ENCODE measurements around the gene S100A1.
"Not testable (repeated sequence)": the region's sequence is repeated elsewhere in the genome, so short reads cannot be mapped to it uniquely, and the experiment has no call there.

The S100A1 gene

DNA sequence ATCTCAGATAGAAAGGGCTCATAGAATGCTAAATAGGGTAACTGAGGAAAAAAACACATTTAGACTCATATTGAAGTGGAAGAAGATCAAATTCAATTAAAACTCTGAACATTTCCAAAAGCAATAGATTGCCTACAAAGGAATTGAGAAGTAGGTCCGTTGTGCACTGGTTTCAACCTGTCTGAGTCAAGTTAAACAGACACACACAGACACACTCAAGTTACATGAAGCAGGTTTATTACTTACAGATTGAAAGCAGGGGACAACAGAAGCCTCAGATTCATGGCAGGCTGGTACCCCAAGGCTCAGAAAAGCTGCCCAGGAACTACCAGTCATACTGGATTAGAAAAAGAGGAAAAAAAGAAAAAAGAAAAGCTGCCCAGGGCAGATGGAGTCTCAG is 41.9 kb upstream of the S100A1 start:
- CTCF ChIA-PET = interaction anchor here (0.6 to 2.9 kb wide), 9 partner anchors 14 to 91 kb away, joined by 3 to 14 read pairs (median 4); partner anchors contain the start of gene S100A13
- no peak for DNase-seq (ENCODE audit: low read depth, low spot score)
- TF ChIP-seq, protein P1, sequence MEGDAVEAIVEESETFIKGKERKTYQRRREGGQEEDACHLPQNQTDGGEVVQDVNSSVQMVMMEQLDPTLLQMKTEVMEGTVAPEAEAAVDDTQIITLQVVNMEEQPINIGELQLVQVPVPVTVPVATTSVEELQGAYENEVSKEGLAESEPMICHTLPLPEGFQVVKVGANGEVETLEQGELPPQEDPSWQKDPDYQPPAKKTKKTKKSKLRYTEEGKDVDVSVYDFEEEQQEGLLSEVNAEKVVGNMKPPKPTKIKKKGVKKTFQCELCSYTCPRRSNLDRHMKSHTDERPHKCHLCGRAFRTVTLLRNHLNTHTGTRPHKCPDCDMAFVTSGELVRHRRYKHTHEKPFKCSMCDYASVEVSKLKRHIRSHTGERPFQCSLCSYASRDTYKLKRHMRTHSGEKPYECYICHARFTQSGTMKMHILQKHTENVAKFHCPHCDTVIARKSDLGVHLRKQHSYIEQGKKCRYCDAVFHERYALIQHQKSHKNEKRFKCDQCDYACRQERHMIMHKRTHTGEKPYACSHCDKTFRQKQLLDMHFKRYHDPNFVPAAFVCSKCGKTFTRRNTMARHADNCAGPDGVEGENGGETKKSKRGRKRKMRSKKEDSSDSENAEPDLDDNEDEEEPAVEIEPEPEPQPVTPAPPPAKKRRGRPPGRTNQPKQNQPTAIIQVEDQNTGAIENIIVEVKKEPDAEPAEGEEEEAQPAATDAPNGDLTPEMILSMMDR (IDR thresholded peaks at IDR 0.05; ENCODE audit: insufficient read depth, low read length, missing control alignments) = no peak
- no peak overlapping the region for H3K4me3 ChIP-seq (ENCODE audit: low read depth, low read length)
- POLR2A ChIA-PET = interaction anchor here (0.6 to 1.4 kb wide), 3 partner anchors 13 to 56 kb away, joined by 3 to 6 read pairs (median 4); partner anchors contain the start of gene S100A13

DNA sequence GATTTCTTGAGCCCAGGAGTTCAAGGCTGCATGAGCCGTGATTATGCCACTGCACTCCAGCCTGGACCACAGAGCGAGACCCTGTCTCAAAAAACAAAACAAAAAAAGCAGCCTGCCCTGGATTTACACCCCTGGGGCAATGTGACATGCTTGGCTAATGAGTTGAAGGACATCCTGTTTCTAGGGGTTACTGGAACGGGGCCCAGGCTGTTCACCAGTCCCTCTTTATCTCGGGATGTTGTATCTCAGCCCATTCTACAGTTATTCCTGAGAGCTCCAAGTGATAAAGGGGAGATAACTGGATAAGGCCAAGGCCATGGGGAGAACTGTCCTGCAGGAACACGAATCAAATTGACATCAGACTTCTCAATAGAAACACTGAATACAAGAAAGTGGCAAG is 40.9 kb upstream of the S100A1 start:
- no peak for DNase-seq (ENCODE audit: low read depth, low spot score)
- TF ChIP-seq, protein P1 (IDR thresholded peaks at IDR 0.05; ENCODE audit: insufficient read depth, low read length, missing control alignments) = no peak
- ChIA-PET POLR2A (interaction anchor here (1.1 to 1.4 kb wide), 2 partner anchors 12 to 40 kb away, joined by 4 to 6 read pairs; partner anchors contain the start of gene S100A13), CTCF (interaction anchor here (1.4 to 2.8 kb wide), 3 partner anchors 15 to 79 kb away, joined by 4 to 14 read pairs (median 5); no protein-coding TSS in a partner anchor)
- no peak overlapping the region for H3K4me3 ChIP-seq (ENCODE audit: low read depth, low read length)

DNA sequence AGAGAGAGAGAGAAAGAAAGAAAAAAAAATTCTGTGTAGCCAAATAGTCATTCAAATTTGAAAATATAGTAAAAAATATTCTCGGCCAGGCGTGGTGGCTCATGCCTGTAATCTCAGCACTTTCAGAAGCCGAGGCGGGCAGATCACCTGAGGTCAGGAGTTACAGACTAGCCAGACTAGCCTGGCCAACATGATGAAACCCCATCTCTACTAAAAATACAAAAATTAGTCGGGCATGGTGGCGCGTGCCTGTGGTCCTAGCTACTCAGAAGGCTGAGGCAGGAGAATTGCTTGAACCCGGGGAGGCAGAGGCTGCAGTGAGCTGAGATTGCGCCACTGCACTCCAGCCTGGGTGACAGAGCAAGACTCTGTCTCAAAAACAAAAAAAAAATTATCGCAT is 40.2 kb upstream of the S100A1 start:
- CTCF ChIA-PET = interaction anchor here (0.7 to 1.4 kb wide), 2 partner anchors 19 to 77 kb away, joined by 3 to 5 read pairs; no protein-coding TSS in a partner anchor
- POLR2A ChIA-PET = interaction anchor here (0.7 to 1.4 kb wide), 2 partner anchors 11 to 100 kb away, joined by 3 to 6 read pairs; no protein-coding TSS in a partner anchor
- DNase-seq (ENCODE audit: low read depth, low spot score); H3K4me3 ChIP-seq (ENCODE audit: low read depth, low read length): not testable (repeated sequence)

DNA sequence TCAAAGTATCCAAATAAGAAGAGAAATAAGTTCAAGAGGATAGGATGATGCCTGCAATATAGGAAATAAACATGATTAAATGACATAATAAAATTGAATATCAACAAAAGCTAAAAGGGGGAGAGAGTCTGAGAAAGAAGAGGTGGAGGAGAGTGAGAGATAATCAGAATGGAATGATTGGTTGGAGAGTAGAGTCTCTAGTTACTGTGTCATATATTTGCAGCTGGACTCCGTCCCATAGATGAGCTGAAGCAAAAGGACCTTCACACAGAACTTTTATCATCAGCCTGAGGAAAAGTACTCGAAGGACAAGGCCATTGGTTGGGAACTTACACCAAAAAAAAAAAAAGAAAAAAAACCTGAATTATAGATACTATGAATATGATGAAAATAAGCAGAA is 39.8 kb upstream of the S100A1 start:
- no peak overlapping the region for H3K4me3 ChIP-seq (ENCODE audit: low read depth, low read length)
- POLR2A ChIA-PET = interaction anchor here (0.7 kb wide), 1 partner anchor 100 kb away, joined by 3 read pairs; no protein-coding TSS in a partner anchor
- TF ChIP-seq, protein P1 (IDR thresholded peaks at IDR 0.05; ENCODE audit: insufficient read depth, low read length, missing control alignments) = no peak
- no peak for DNase-seq (ENCODE audit: low read depth, low spot score)
- CTCF ChIA-PET = interaction anchor here (0.7 kb wide), 1 partner anchor 20 kb away, joined by 3 read pairs; no protein-coding TSS in a partner anchor

GRCh38 chr1:153592748-153593147 is 35.5 kb upstream of the S100A1 start:
- POLR2A ChIA-PET = interaction anchor here (1.0 to 1.2 kb wide), 2 partner anchors 26 to 35 kb away, joined by 3 read pairs; partner anchors contain the start of gene S100A13
- DNase-seq (ENCODE audit: low read depth, low spot score) = no peak
- no peak overlapping the region for H3K4me3 ChIP-seq (ENCODE audit: low read depth, low read length)
- CTCF ChIA-PET = interaction anchor here (0.7 to 3.6 kb wide), 5 partner anchors 20 to 82 kb away, joined by 3 to 13 read pairs (median 4); no protein-coding TSS in a partner anchor
- TF ChIP-seq, protein P1 (IDR thresholded peaks at IDR 0.05; ENCODE audit: insufficient read depth, low read length, missing control alignments) = no peak

GRCh38 chr1:153597206-153597605 is 31.0 kb upstream of the S100A1 start:
- no peak for DNase-seq (ENCODE audit: low read depth, low spot score)
- POLR2A ChIA-PET = interaction anchor here (0.6 kb wide), 1 partner anchor 87 kb away, joined by 3 read pairs; no protein-coding TSS in a partner anchor
- TF ChIP-seq, protein P1 (IDR thresholded peaks at IDR 0.05; ENCODE audit: insufficient read depth, low read length, missing control alignments) = no peak

More at GRCh38 chr1:153597206-153597605, 31.0 kb upstream of the S100A1 start:
- CTCF ChIA-PET = interaction anchor here (1.4 to 3.6 kb wide), 5 partner anchors 15 to 87 kb away, joined by 3 to 21 read pairs (median 10); partner anchors contain the start of genes S100A1 and S100A13
- H3K4me3 ChIP-seq (ENCODE audit: low read depth, low read length) = no peak overlapping the region

Measured in AG04449 (cell line).